Left renal pelvis (tissue), 4 donors: Measurements from ENCODE around the gene F13B. TPM values are rescaled to one million over a fixed set of nuclear protein-coding genes. Genes with fewer than 3 reads are reported as not detected.
"Not testable (repeated sequence)": the region's sequence is repeated elsewhere in the genome, so short reads cannot be mapped to it uniquely, and the experiment has no call there.

Source experiments
- DNase-seq, 4 donors: peaks; one replicate each; pipeline ENCODE4 v3.0.0-alpha.2; 2013; ENCODE audit warnings: low read depth in 4 of 4, low spot score in 3 of 4
- polyA plus RNA-seq, 4 donors: library from polyadenylated mRNA; unstranded; fragments of 120-200 nt; gene quantifications; one replicate each; pipeline ENCODE4 v1.2.1, GENCODE V29; 2013; ENCODE audit not compliant: insufficient read length in 4 of 4

The F13B gene
- polyA plus RNA-seq, 4 donors: 0.72 TPM; not detected in 3

DNA sequence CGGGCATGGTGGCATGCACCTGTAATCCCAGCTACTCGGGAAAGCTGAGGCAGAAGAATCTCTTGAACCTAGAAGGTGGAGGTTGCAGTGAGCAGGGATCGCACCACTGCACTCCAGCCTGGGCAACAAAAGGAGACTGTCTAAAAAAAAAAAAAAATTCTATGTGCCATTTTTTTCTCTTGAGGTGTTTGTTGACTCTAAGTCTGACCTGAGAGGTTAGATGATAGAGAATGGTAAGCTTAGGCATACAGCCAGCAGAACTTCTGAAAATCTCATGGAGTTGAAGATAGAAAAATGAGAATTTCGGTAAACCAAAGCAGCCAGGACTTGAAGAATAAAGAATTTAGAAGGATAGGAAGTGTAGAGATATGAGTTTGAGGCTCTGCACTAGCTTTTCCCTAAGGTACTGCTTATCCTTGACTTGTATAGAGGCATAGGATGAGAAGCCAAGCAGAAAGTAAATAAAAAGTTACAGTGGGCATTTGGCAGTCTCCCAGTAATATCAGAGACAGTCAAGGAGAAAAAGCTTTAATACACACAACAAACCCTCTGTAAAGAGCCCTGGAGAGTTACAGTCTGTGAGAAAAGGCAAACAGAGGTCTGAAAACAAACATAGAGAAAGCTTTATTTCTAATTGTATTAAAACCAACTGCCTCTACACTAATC is 24.3 kb downstream of the F13B start:
- no peak for DNase-seq

DNA sequence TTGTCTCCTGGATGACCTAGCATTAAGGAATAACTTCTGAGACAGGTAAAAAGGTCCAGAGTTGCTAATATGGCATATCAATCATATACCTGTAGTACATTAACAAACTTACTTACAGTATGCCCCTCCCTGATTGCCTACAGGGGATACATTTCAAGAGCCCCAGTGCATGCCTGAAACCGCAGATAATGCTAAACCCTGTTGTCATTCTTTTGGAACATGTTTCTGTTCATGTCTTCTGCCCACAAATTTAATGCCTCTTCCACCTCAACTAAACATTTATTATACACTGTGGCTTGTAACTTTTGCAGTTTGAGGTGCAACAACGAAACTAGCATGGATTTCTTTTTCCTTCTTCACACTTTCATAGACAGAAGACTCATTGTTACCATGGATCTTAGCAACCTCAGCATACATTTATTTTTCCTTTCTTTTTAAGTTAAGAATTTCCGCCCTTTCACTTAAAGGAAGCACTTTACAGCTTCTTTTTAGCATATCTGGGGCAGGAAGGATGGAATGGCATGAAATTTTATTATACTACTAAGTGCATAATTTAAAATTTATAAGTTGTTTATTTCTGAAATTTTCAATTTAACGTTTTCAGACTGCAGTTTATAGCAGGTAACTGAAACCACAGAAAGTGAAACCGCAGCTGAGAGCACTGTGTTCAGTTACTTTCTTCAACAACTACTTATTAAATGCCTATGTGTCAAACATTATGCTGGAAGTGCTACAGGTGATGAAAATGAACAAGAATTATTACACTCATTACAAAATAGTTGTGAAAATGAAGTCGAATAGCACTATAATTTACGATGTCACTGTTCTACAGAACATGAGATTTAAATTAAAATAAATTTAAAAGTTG is 25.3 kb downstream of the F13B start:
- DNase-seq: no peak

DNA sequence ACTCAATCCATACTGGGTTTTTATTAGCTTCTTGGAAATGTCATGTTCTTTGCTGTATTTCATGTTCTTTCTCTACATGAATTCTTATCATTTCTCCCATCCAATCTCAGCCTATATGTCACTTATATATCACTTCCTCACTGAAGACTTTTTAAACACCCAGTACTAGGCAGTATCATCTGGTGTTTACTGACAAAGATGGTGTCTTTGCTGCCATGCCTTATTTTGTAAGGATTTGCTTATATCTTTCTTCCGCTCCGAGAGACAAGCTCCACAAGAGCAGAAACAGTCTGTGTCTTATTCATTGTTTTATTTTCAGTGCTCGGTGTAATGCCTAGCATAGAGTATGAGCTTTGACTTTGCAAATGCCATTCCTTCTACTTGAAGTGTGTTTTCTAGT is 30.2 kb downstream of the F13B start:
- DNase-seq: no peak

DNA sequence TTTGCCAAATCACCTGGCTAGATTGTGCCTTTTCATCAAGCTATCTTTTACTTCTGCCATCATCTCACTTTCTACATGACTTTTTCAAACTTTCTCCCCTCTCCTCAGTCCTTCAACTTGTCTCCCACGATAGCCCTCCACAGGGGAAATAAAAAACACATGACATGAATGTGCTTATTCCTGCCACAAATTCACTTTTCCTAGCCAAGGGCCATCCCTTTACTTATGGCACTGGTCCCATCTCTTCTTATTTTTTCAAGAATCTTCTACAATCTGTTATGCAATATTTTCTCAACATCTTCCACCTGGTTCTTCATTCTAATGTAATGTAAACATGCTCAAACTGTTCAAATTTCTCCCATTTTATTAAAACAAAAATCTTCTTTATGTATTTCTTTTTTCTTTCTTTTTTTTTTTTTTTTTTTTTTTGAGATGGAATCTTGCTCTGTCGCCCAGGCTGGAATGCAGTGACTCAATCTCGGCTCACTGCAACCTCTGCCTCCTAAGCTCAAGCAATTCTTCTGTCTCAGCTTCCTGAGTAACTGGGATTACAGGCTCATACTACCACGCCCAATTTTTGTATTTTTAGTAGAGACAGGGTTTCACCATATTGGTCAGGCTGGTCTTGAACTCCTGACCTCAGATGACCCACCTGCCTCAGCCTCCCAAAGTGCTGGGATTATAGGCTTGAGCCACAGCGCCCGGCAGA is 32.3 kb downstream of the F13B start:
- not testable (repeated sequence) for DNase-seq

DNA sequence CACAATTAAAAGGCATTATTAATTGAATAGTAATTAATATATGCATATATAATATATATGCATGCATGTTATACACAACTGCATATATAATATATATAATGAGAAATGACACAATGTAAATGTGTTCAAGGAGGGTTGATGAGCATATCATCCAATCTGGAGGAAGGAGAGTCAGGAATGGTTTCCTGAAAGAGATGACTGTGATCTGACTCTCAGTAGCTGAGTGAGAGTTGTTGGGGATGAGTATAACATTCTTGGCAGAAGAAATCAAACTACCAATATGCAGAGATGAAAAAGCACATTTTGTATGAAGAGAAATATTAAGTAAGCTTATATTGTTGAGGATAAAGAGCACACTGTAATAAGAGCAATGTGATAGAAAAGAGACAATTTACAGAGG is 37.3 kb downstream of the F13B start:
- no peak for DNase-seq

DNA sequence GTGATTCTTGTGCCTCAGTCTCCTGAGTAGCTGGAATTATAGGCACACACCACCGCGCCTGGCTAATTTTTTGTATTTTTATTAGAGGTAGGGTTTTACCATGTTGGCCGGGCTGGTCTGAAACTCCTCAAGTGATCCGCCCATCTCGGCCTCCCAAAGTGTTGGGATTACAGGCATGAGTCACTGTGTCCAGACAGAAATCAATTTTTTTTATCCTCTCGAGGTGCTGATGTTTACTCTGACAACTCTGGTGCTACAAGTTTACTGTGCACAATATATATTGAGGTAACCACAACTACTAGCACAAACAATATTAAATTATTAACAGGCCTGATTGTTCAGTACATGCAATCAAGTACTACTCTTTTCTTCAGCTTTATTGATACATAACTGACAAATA is 39.7 kb downstream of the F13B start:
- DNase-seq: no peak

DNA sequence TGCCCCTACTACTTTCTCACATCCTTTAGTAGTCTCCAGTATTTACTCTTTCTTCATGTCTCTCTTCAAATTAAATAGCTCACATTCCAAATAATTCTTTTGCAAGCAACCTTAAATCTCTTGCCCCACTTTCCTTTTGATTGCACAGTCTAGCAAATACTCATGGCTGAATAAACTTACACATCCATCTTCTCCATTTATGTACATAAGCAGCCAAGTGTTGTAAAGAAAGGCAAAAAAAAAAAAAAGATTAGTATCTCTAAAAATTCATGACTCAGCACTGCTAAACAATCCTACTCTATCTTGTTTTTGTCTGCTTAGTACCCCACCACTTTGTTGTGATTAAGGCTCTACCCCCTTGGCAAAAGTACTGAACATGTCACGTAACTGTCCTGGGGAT is 42.6 kb downstream of the F13B start:
- DNase-seq: no peak

DNA sequence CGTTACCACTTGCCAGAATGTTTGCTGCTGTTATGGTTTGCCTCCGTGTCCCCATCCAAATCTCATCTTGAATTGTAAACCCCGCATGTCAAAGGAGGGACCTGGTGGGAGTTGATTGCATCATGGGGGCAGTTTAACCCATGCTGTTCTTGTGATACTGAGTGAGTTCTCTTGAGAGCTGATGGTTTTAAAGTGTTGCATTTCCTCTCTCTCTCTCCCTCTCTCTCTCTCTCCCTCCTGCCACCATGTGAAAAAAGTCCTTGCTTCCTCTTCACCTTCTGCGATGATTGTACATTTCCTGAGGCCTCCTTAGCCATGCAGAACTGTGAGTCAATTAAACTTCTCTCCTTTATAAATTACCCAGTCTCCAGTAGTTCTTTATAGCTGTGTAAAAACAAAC is 45.3 kb downstream of the F13B start:
- no peak for DNase-seq

DNA sequence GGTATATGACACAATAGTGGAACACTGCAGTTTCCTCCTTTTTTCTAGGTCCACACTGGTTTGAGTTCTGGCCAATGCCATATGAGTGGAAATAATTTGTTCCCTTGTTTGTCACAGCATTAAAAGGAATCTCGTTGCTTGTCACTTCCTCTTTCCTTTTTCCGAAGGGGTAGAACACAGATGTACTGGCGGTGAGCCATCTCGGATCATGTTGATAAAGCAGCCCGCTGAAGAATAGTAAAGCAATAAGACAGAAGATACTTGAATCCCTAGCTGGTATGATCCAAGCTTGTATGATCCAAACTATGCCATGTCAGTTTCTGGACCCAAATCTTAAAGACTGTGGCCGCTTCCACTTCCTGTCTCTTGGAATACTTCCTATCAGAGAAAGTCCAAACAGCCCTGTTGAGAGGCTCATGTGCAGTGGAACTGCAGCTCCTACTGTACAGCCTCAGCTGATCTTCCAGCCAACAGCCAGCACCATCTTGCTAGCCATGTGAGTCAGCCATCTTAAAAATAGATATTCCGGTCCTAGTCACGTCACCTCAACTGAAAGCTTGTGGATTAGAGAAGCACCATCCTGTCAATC is 49.4 kb downstream of the F13B start:
- no peak for DNase-seq

DNA sequence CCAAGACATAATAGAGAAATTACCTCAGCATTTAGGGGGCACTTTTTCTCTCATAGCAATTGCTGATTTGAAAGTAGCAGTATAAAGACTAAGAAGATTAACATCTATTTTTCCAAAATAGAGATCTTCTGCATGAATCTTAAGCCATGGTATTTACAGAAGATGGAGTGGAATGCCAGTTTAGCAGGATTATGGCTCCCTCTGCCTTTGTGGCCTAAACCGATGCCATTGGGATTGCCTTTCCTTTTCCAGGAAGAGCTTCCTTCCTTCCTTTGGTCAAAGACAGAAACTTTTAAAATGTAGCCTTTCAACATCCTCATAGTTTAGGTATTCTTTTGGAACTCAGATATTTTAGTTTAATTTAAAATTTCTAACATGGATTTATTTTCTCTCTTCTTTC is 50.3 kb downstream of the F13B start:
- no peak for DNase-seq

DNA sequence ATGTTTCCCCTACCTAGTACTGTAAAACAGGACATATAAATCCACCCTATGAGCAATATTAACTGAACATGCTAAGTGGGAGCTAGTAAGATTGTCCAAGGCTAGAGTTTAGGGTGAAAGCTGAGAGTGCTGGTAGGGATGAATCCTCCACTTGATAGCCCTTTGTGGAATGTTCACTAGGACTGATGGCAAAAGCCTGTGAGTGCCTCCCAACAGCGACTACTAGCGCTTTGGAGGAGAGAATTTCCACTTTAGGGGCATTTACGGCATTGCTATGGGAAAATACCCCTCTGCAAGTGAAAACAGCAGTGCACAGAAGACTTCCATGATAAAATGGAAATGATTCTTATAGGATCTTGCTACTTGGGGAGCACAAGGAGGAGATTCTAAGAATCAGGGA is 53.8 kb downstream of the F13B start:
- DNase-seq: no peak

DNA sequence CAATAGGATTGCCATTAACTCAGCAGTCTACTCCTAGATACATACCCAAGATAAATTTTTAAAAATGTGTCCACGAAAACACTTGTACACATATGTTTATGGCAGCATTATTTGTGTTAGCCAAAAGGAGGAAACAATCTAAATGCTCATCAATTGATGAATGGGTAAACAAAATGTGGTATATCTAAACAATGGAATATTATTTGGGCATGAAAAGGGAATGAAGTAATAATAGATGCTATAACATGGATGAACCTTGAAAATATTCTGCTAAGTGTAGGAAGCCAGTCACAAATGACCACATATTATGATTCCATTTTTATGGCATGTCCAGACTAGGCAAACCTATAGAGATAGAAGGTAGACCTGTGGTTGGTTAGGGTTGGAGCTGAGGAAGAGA is 55.4 kb downstream of the F13B start:
- no peak for DNase-seq

DNA sequence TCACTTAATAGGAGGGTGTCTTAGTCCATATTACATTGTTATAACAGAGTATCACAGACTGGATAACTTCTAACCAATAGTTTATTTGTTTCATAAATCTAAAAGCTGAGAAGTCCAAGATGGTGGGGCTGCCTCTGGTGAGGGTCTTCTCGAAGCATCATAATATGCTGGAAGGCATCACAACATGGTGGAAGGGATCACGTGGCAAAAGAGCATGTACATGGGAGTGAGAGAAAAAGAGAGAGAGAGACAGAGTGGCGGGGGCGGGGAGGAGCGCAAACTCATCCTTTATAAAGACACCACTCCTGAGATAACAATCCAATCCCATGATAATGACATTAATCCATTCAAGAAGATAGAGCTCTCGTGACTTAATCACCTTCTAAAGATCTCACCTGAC is 58.2 kb downstream of the F13B start:
- DNase-seq: no peak

DNA sequence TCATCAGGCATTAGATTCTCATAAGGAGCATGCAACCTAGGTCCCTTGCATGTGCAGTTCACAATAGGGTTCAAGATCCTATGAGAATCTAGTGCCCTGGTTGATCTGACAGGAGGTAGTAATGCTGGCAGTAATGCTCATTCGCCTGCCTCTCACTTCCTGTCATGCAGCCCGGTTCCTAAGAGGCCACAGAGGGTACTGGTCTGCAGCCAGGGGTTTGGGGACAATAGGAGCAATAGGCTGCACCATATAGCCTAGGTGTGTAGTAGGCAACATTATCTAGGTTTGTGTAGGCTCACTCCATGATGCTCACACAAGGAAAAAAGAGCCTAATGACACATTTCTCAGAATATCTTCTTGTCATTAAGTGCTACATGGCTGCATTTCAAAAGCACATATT is 63.9 kb downstream of the F13B start:
- no peak for DNase-seq

DNA sequence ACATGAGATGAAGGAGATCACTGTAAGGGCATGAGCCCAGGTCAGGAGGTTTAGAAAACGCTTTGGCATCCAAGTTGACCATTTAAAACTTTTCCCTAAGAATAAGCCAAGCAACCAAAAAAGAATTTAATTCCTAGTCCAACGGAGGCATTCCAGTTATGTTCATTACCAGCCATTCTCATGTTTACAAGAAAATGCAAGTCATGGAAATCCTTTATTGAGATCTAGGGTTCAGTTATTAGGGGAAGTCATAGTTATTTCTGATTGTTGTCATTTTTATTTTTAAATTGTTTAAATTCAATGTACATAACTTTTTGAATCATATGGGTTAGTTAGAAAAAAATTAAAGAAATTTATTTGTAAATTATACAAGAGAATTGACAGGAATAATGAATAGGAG is 65.2 kb downstream of the F13B start:
- no peak for DNase-seq

DNA sequence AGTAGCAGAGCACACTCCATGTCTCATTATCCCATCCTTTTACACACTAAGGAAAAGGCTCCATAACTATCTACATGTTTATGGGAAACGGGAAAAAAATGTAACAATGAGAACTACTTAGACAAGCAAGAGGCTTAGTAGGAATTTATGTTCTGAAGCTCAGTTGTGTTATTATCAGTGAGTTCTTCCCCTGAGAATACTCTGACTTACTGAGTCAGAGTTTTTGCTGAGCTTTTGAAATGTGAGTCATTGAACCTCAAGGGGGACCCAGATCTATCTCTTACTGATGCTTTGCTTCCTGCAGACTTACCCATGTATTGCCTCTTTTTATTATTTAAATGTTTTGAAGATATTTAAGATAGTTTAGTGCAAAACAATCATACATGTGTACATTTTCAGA is 69.6 kb downstream of the F13B start:
- no peak for DNase-seq

DNA sequence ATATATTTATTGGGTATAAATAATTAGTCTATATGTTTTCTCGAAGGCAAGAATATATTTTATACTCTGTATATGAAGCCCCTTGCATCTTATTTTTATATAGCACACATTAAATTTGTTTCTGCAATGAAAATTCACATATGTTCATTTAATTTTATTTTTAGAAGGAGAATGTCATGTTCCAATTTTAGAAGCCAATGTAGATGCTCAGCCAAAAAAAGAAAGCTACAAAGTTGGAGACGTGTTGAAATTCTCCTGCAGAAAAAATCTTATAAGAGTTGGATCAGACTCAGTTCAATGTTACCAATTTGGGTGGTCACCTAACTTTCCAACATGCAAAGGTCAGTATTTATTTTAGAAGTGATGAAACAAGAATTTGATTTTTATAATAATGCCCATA is 73.1 kb downstream of the F13B start:
- no peak for DNase-seq

DNA sequence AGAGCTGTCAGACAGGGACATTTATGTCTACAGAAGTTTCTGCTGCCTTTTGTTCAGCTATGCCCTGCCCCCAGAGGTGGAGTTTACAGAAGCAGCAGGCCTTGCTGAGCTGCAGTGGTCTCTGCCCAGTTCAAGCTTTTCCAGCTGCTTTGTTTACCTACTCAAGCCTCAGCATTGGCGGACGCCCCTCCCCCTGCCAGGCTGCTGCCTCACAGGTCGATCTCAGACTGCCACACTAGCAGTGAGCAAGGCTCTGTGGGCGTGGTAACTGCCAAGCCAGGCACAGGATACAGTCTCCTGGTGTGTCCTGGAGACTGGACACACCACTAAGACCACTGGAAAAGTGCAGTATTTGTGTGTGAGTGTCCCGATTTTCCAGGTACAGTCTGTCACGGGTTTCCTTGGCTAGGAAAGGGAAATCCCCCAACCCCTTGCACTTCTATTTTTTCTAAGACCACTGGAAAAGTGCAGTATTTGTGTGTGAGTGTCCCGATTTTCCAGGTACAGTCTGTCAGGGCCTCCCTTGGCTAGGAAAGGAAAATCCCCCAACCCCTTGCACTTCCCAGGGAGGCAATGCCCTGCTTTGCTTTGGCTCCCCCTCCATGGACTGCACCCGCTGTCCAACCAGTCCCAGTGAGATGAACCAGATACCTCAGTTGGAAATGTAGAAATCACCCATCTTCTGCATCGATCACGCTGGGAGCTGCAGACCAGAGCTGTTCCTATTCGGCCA is 75.0 kb downstream of the F13B start:
- DNase-seq: peak in 3 of 4 donors; percentile 2 to 10 (median 6)
